NCI-H2029 (cell line): ENCODE data around the gene ROMO1.
"Not testable (repeated sequence)": the region's sequence is repeated elsewhere in the genome, so short reads cannot be mapped to it uniquely, and the experiment has no call there.

Source experiments
- DNase-seq: peaks from one replicate; lab custom pipeline; 2025; lab: John Stamatoyannopoulos, UW

The ROMO1 gene

GRCh38 chr20:35711588-35712209, 12.5 kb downstream of the ROMO1 start:
- no peak for DNase-seq

GRCh38 chr20:35713120-35713519, 13.9 kb downstream of the ROMO1 start:
- not testable (repeated sequence) for DNase-seq

DNA sequence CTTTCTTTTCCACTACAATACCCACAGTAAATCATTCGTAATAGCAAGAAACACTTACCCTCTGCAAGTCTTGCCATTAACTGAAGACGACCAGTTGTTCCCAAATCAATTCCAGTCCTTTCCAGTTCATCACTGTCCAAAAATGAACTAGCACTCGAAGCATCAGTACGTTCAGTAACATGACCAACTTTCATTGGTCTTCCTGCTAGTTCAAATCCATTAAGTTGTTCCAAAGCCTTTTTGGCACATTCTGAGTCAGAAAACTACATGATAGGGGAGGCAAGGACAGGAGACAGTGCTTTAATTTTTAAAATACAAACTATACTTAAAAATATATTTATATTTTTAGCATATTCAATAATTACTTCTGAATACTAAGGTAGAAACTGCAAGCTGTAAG, 14.9 kb downstream of the ROMO1 start:
- no peak for DNase-seq

GRCh38 chr20:35715652-35716051, 16.4 kb downstream of the ROMO1 start:
- DNase-seq: no peak

DNA sequence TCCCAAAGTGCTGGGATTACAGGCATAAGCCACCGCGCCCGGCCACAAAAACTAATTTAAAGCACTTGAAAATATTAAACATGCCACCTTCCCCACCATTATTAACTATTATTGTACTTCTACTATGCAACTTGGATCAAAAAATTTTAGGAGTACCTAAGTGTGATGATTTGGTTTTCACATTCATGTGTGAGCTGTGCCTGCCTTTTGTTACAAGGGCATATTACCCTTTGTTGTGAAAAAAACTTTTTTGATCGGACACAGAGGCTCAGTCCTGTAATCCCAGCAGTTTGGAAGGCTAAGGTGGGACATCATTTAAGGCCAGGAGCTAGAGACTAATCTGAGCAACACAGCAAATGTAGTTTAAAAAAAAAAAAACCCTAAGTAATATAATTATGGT, 17.1 kb downstream of the ROMO1 start:
- DNase-seq: no peak

- DNase-seq: not testable (repeated sequence)
Measured at GRCh38 chr20:35718321-35718720, 19.1 kb downstream of the ROMO1 start.

GRCh38 chr20:35718972-35719635, 19.9 kb downstream of the ROMO1 start:
- no peak for DNase-seq

DNA sequence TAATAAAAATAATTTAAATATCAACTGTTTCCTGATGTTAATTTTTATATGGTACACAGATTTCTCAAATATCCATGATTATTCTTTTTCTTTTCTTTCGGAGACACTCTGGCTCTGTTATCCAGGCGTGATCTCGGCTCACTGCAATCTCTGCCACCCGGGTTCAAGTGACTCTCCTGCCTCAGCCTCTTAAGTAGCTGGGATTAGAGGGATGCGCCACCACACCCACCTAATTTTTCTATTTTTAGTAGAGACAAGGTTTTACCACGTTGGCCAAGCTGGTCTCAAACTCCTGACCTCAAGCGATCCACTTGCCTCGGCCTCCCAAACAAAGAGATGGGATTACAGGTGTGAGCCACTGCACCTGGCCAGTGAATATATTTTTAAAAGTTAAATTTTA, 20.5 kb downstream of the ROMO1 start:
- no peak for DNase-seq

DNA sequence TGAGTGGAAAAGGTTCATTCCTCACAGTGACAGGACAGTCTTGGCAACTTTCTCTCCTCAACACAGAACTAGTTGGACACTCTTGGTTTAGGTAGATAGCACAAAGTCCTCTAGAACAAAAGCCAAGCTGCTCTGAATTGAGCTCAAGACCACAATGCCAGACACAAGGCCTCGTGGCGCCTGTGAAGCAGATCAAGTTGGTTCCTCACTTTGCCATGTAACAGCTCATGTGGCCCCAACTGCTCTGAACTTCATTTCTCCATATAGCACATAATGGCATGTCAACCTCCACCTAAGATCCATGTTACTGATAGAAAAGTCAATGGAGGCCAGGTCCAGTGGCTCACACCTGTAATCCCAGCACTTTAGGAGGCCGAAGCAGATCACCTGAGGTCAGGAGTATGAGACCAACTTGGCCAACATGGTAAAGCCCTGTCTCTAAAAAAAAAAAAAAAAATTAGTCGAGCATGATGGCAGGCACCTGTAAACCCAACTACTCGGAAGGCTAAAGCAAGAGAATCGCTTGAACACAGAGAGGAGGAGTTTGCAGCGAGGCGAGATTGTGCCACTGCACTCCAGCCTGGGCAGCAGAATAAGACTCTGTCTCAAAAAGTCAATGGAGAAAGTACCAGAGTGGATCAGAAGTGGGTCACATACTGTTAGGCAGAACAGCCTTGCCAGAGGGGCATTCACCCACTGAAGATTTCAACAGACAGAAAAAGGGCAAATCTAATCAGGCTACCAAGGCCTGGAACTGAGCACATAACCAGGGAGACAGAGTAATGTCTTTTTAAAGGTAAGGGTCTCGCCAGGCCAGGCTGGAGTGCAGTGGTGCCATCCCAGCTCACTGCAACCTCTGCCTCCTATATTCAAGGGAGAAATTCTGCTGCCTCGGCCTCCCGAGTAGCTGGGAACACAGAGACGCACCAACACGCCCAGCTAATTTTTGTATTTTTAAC, 21.2 kb downstream of the ROMO1 start:
- no peak for DNase-seq

GRCh38 chr20:35721219-35721618, 22.0 kb downstream of the ROMO1 start:
- no peak for DNase-seq

DNA sequence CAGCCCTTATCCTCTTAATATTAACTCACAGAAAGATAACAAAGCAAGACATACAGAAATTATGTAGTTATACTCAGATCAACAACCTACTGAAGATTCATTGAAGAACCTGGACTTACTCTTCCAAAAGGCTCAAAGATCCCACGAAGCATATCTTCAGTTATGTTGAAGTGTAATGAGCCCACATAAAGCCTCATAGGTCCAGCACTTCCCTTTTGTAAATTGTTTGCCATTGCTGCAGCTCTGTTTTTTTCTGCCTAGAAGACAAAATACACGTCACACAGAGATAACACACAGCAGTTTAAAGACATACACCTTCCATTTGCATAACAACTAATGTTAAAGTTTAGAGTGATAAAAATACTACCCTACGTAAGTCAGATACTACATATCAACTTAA, 22.4 kb downstream of the ROMO1 start:
- no peak for DNase-seq

- DNase-seq: not testable (repeated sequence)
Measured at GRCh38 chr20:35723275-35723639, 24.1 kb downstream of the ROMO1 start.

GRCh38 chr20:35723652-35724320, 24.6 kb downstream of the ROMO1 start:
- not testable (repeated sequence) for DNase-seq

DNA sequence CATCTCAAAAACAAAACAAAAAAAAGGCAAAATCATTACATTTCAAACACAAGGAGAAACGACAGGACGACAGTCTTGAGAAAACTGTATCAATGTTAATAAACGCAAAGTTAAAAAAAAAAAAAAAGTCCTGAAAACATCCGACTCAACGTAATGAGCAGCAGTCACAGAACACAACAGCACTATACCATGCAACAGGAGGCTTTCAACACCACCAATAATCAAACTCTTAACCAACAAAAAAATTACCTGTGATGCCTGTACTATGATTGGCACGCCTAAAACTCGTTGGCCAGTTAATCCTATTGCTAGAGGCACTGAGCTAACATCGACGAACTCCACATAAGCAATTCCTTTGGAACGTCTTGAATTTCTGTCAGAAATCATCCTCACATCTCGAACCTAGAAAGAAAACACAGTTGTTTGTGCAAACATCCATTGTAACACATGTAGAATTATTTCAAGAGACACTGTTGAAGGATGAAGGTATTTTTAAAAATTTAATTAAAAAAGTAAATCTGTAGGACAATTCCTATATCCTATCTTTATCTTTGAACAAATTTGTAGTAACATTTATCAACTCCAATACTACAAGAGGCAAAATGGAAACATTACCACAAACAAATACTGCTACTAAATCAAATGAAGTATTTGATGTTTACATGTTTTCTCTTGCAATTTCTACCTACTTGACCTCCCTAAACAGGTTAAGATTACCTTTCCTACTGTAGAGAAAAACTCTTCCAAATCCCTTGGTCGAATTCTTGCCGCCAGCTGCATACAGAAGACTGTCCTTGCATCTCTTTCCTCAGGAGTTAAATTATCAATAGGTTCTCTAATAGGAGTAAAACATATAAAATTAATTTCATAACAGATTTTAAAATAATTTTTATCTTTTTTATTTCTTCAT, 25.4 kb downstream of the ROMO1 start:
- no peak for DNase-seq

- DNase-seq: no peak
Measured at GRCh38 chr20:35726842-35727711, 27.9 kb downstream of the ROMO1 start.

GRCh38 chr20:35729283-35729807, 30.1 kb downstream of the ROMO1 start:
- DNase-seq: no peak

GRCh38 chr20:35729836-35730582, 30.8 kb downstream of the ROMO1 start:
- no peak for DNase-seq

DNA sequence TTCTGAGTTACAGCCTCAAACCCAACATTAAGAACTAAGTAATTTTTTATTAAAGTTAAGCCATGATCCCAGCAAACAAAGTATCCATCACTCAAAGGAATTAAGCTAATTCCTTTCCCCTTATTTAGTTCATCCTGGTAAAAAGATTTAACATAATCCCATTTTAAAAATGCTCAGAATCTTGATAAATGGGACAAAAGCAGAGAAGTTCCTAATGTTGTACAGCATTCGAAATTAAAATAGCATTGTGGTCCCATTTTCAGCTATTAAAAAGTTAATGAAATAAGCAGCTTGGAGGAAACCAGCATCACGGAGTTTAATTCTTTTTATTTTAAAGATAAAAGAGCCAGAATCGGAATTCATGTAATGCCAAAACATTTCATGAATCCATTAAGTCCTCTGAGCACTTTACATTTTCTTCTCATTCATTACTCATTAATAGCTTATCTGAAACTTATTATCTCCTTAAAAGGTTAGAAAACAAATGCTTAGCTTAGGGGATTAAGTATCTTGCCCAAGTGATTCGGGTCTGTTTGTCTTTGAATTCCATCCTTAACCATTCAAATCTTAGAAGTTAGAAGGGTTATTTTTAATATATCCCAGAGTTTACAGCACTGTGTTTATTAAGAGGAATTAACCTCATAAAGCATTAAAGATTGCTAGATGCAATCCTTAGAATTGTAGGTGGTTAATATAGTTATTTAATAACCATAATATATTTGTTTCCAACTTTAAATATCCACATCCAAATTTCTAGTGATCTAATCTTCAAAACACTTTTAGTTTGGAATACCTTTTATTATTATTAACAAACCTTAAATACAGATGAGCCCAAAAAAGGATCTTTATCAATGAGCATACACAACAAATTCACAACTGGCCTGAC, 31.6 kb downstream of the ROMO1 start:
- no peak for DNase-seq
